Fibroblast of the conjunctiva (primary cell): ENCODE measurements around the gene DEXI.
A peak's percentile ranks its signal among the peaks of the same experiment; 100 is the strongest.

Source experiments
- DNase-seq: peaks from one replicate; pipeline ENCODE4 v3.0.0-alpha.2; 2010; ENCODE audit warnings: low read depth

Gene DEXI

GRCh38 chr16:10942352-10943063 is at the start of gene DEXI:
TSS of gene DEXI (minus strand) at chr16:10942468. CDS start at chr16:10942005, 463 bp downstream.
- DNase-seq = peak; percentile 79

- DNase-seq = no peak
These were observed 48.1 kb upstream of the DEXI start for GRCh38 chr16:10990378-10990777.

GRCh38 chr16:10989559-10989958 is 47.3 kb upstream of the DEXI start:
- DNase-seq = no peak

- DNase-seq = no peak
These were observed 46.6 kb upstream of the DEXI start for GRCh38 chr16:10988879-10989278.

GRCh38 chr16:10988164-10988803 is 46.0 kb upstream of the DEXI start:
- no peak for DNase-seq

- no peak for DNase-seq
These were observed 45.3 kb upstream of the DEXI start for GRCh38 chr16:10987361-10988163.

GRCh38 chr16:10984509-10984908 is 42.2 kb upstream of the DEXI start:
- DNase-seq = no peak

GRCh38 chr16:10983159-10983558 is 40.9 kb upstream of the DEXI start:
- no peak for DNase-seq

- DNase-seq = no peak
These were observed 40.3 kb upstream of the DEXI start for GRCh38 chr16:10982465-10983150.

- no peak for DNase-seq
These were observed 39.5 kb upstream of the DEXI start for GRCh38 chr16:10981697-10982216.

- DNase-seq = no peak
These were observed 38.5 kb upstream of the DEXI start for GRCh38 chr16:10980813-10981212.

- DNase-seq = no peak
These were observed 37.7 kb upstream of the DEXI start for GRCh38 chr16:10979717-10980601.

GRCh38 chr16:10978871-10979446 is 36.7 kb upstream of the DEXI start:
- no peak for DNase-seq

- no peak for DNase-seq
These were observed 35.9 kb upstream of the DEXI start for GRCh38 chr16:10978124-10978523.

GRCh38 chr16:10976634-10977033 is 34.4 kb upstream of the DEXI start:
- no peak for DNase-seq

- DNase-seq = no peak
These were observed 30.7 kb upstream of the DEXI start for GRCh38 chr16:10972819-10973464.

GRCh38 chr16:10972108-10972818 is 30.0 kb upstream of the DEXI start:
- no peak for DNase-seq

GRCh38 chr16:10971560-10971961 is 29.3 kb upstream of the DEXI start:
- peak; percentile 93 for DNase-seq

- DNase-seq = no peak
These were observed 27.8 kb upstream of the DEXI start for GRCh38 chr16:10970065-10970464.

- no peak for DNase-seq
These were observed 27.3 kb upstream of the DEXI start for GRCh38 chr16:10969615-10970014.
